Mesenchymal stem cell (in vitro differentiated cells and primary cell): Measurements from ENCODE around the gene PSMB2.

ENCODE experiments used
- DNase-seq: peaks from one replicate; pipeline ENCODE4 v3.0.0-alpha.2; 2013
- H2AFZ ChIP-seq: one replicate; pipeline ENCODE4 v1.6.1; 2013; ENCODE audit warnings: low read depth, mild to moderate bottlenecking, control low read depth, inconsistent platforms, low read length, moderate library complexity
- H2AK5ac ChIP-seq: 2 replicates; pipeline ENCODE4 v1.6.1; 2013; ENCODE audit warnings: low read length, moderate library complexity, mild to moderate bottlenecking, inconsistent platforms; ENCODE audit not compliant: severe bottlenecking
- H2BK120ac ChIP-seq: one replicate; pipeline ENCODE4 v1.6.1; 2013; ENCODE audit warnings: low read depth, mild to moderate bottlenecking, inconsistent platforms, low read length, moderate library complexity
- H2BK12ac ChIP-seq, 2 experiments: one replicate each; pipeline ENCODE4 v1.6.1; 2013; ENCODE audit warnings: inconsistent platforms in 2 of 2, low read length in 2 of 2, mild to moderate bottlenecking in 2 of 2, moderate library complexity in 2 of 2, control low read depth in 1 of 2
- H2BK15ac ChIP-seq: one replicate; pipeline ENCODE4 v1.6.1; 2013; ENCODE audit warnings: mild to moderate bottlenecking, low read depth, inconsistent platforms; ENCODE audit not compliant: poor library complexity, severe bottlenecking
- H2BK5ac ChIP-seq: 2 replicates; pipeline ENCODE4 v1.6.1; 2013; ENCODE audit warnings: low read depth, mild to moderate bottlenecking, low read length, control low read depth, inconsistent platforms; ENCODE audit not compliant: poor library complexity, severe bottlenecking
- H3K14ac ChIP-seq, 2 experiments: one replicate each; pipeline ENCODE4 v1.6.1; 2013; ENCODE audit warnings: inconsistent platforms in 2 of 2, low read length in 2 of 2, control low read depth in 1 of 2, mild to moderate bottlenecking in 1 of 2, moderate library complexity in 1 of 2
- H3K18ac ChIP-seq, 2 experiments: one replicate each; pipeline ENCODE4 v1.6.1; 2013; ENCODE audit warnings: inconsistent platforms in 2 of 2, low read length in 2 of 2, control low read depth in 1 of 2, low read depth in 1 of 2, mild to moderate bottlenecking in 1 of 2
- H3K23ac ChIP-seq, 2 experiments: one replicate each; pipeline ENCODE4 v1.6.1; 2013; ENCODE audit warnings: inconsistent platforms in 2 of 2, low read length in 2 of 2, mild to moderate bottlenecking in 2 of 2, moderate library complexity in 2 of 2, control low read depth in 1 of 2
- H3K27ac ChIP-seq: 2 replicates; pipeline ENCODE4 v1.5.1; 2013; ENCODE audit warnings: mild to moderate bottlenecking, moderate library complexity, low read length, control low read depth, inconsistent platforms; ENCODE audit not compliant: poor library complexity, severe bottlenecking
- H3K27me3 ChIP-seq, 2 experiments: 2 replicates each; pipeline versions ENCODE4 v1.6.1 to v1.7.0; 2013; ENCODE audit warnings: low read length in 2 of 2, mild to moderate bottlenecking in 2 of 2, moderate library complexity in 2 of 2, control low read depth in 1 of 2, inconsistent platforms in 1 of 2; ENCODE audit not compliant: control insufficient read depth in 1 of 2, insufficient read depth in 1 of 2
- H3K36me3 ChIP-seq, 2 experiments: 2 replicates each; pipeline versions ENCODE4 v1.6.1 to v1.7.0; 2013; ENCODE audit warnings: low read length in 2 of 2, control low read depth in 1 of 2, inconsistent platforms in 1 of 2, low read depth in 1 of 2, mild to moderate bottlenecking in 1 of 2; ENCODE audit not compliant: insufficient read depth in 2 of 2, control insufficient read depth in 1 of 2
- H3K4ac ChIP-seq, 2 experiments: one replicate each; pipeline ENCODE4 v1.6.1; 2013; ENCODE audit warnings: inconsistent platforms in 2 of 2, low read length in 2 of 2, mild to moderate bottlenecking in 2 of 2, moderate library complexity in 2 of 2, control low read depth in 1 of 2, low read depth in 1 of 2
- H3K4me1 ChIP-seq: 2 replicates; pipeline ENCODE4 v1.6.1; 2013; ENCODE audit warnings: low read depth, low read length, control low read depth; ENCODE audit not compliant: control insufficient read depth, insufficient read depth
- H3K4me2 ChIP-seq: 2 replicates; pipeline ENCODE4 v1.6.1; 2013; ENCODE audit warnings: low read length, mild to moderate bottlenecking, inconsistent platforms; ENCODE audit not compliant: poor library complexity, severe bottlenecking
- H3K4me3 ChIP-seq, 2 experiments: 2 replicates each; pipeline versions ENCODE4 v1.5.1 to v1.7.0; 2013; ENCODE audit warnings: low read length in 2 of 2, mild to moderate bottlenecking in 2 of 2, control low read depth in 1 of 2, low read depth in 1 of 2; ENCODE audit not compliant: insufficient read depth in 1 of 2
- H3K79me1 ChIP-seq: replicated peaks from 2 replicates; pipeline ENCODE4 v1.6.1; 2013; ENCODE audit warnings: mild to moderate bottlenecking, control low read depth, low read length, inconsistent platforms; ENCODE audit not compliant: poor library complexity, severe bottlenecking
- H3K9ac ChIP-seq: 2 replicates; pipeline ENCODE4 v1.7.0; 2013; ENCODE audit warnings: mild to moderate bottlenecking, low read length, moderate library complexity
- H3K9me3 ChIP-seq: 2 replicates; pipeline ENCODE4 v1.7.0; 2013; ENCODE audit warnings: mild to moderate bottlenecking, low read length; ENCODE audit not compliant: control insufficient read depth
- H4K8ac ChIP-seq: one replicate; pipeline ENCODE4 v1.6.1; 2013; ENCODE audit warnings: inconsistent platforms, mild to moderate bottlenecking, low read length, moderate library complexity
- H4K91ac ChIP-seq: one replicate; pipeline ENCODE4 v1.6.1; 2013; ENCODE audit warnings: mild to moderate bottlenecking, low read length, inconsistent platforms
- WGBS: methylation state at CpG from one replicate; pipeline ENCODE4 v1.1.7; 2013; ENCODE audit warnings: mixed read lengths; 5-methylcytosine and 5-hydroxymethylcytosine counted together

The PSMB2 gene

DNA sequence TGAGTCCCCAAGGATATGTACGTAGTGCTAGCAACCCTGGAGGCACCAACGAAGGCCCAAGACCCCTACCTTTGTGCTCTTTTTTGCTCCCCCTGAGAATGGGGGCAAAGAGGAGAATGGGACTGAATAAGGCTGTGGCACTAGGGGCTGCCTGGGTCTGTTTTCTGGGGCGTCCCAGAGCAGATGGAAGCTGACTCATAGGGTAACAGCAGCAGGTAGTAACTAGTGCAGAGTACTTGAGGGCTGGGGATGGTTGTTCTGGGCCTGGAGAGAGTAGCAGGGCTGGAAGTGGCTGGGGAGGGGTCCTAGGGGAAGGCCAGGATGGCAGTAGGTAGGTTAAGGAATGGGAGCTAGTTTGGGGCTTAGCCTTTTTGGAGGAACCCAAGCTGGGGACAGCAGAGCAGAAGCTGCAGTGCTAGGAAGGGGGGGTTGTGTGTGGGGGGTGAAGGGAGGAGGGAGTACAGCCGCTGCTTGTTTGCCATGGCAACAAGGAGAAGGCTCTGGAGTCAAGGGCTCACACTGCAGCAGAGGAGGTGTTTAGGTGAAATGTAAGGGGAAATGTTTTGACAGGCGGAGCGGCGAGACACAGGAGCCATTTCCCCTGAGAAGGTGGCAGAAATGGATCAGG lies 81.9 kb downstream of the PSMB2 start:
- H3K27me3 ChIP-seq = no peaks in the 10 kb centered on the region
- no peak for DNase-seq

DNA sequence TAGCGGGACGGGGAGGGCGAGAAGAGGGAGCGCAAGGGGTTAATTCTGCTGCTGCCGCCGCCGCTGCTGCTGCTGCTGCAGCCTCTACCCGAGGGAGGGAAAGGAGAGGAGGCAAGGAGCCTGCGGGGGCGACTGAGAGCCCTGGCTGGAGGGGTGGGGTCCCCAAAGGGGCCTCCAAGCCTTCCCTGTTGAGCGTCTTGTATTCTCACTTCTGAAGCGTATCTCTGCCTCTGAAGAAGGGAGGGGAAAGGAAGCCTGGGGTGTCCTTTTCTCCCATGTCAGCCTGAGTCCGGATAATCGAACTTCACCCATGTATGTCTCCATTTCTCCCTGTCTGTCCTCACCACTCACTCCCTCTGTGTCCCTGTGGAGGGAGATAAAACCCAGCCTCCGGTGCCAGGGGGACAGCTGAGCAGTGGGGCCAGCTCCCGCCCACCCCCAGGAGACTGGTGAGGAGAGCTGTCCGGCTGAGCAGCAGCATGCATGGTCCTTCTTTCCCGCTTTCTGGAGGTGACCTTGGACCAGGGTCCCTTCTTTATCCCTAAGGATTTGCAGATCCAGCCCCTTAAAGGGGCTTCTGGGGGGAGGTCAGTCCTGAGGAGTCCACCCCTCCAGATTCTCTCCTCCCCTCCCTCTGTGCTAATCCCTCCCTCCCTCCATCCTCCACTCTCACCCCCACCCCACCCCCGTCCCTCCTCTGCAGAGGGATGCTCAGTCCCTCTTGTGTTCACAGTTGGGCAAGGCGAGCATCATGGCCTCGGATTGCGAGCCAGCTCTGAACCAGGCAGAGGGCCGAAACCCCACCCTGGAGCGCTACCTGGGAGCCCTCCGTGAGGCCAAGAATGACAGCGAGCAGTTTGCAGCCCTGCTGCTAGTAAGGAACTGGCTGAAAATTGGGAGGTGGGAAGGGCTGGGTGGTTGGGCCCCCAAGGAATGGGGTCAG lies 82.7 kb downstream of the PSMB2 start:
- Histone ChIP-seq H3K4ac (no peak overlapping the region), H4K91ac (no peak overlapping the region), H3K27ac (no peak overlapping the region), H3K27me3 (no peaks in the 10 kb centered on the region), H3K14ac (peak overlapping the region in 1 of 2 experiments; percentile 84), H2BK120ac (no peak overlapping the region), H3K23ac (no peak overlapping the region), H3K9me3 (no peaks in the 10 kb centered on the region), H3K4me3 (peak overlapping the region; percentile 75 to 96), H3K18ac (no peak overlapping the region), H3K4me2 (peak overlapping the region; percentile 69), H3K4me1 (peaks cover 26% of the 10 kb centered on the region), H4K8ac (peak overlapping the region; percentile 69), H3K9ac (peak overlapping the region; percentile 96), H3K79me1 (peaks cover 28% of the 10 kb centered on the region), H2AK5ac (no peak overlapping the region), H2BK15ac (no peak overlapping the region), H2BK5ac (no peak overlapping the region), H3K36me3 (peaks cover 35 to 43% of the 10 kb centered on the region in 2 experiments), H2AFZ (no peak overlapping the region), H2BK12ac (no peak overlapping the region)
- WGBS = 28% methylated on average over 25 of the region's 26 CpGs
- DNase-seq = no peak

More for the DNA sequence above, 81.9 kb downstream of the PSMB2 start:
- Histone ChIP-seq H2BK5ac (no peak overlapping the region), H2BK12ac (no peak overlapping the region), H2AFZ (no peak overlapping the region), H3K4ac (no peak overlapping the region), H3K14ac (no peak overlapping the region), H4K8ac (no peak overlapping the region), H2BK120ac (no peak overlapping the region), H3K36me3 (peaks cover 41 to 45% of the 10 kb centered on the region in 2 experiments), H4K91ac (no peak overlapping the region), H3K27ac (no peak overlapping the region), H2AK5ac (no peak overlapping the region), H3K18ac (no peak overlapping the region), H3K4me2 (no peak overlapping the region), H3K4me1 (peaks cover 26% of the 10 kb centered on the region), H2BK15ac (no peak overlapping the region), H3K9me3 (no peaks in the 10 kb centered on the region), H3K9ac (peak overlapping the region; percentile 26), H3K79me1 (peaks cover 30% of the 10 kb centered on the region), H3K4me3 (peak overlapping the region in 1 of 2 experiments; percentile 96), H3K23ac (no peak overlapping the region)
- 88% methylated on average over 7 of the region's 7 CpGs for WGBS

DNA sequence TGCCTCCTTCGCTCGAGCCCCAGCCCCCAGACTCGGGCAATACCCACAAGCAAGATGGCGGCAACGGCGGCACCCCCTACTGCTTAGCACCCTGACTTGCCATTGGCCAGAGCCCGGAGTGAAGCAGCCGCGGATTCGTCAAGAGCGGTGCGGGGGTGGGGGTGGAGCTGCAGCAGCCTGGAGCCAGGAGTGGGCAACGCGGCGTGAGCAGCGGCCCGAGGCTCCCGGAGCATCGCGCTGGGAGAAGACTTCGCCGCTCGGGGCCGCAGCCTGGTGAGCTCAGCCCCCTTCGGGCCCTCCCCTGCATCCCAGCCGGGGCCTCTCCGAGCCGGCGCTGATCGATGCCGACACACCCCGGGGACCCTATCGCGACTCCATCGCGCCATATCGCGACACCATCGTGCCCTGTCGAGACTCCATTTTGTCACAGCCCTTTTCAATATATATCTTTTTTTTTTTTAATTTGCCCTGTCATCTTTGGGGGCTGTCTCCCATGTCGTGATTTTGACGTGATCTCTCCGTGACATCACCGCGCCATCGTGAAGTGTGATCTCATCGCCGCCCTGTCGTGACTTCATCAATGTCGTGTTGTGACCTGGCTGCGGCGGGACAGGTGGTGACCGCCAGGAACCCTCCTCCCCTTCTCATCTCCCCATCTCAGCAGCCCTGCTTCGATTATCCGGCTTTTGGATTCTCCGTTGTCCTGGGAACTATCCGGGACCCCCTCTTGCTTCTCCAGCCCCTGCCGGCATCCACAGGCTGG lies 83.5 kb downstream of the PSMB2 start, which contains the start of gene NCDN:
Gene NCDN, plus strand, starts transcription at position 189 of the 763 bp plus-strand sequence. Its CDS starts 392 bp downstream, at position 581.
- Histone ChIP-seq H2AFZ (peak within 1 kb of the TSS; percentile 94), H3K23ac (peak within 1 kb of the TSS; percentile 90 to 91), H2AK5ac (no peak within 1 kb of the TSS), H3K4me2 (peak within 1 kb of the TSS; percentile 69), H3K9ac (peak within 1 kb of the TSS; percentile 96), H2BK5ac (peak within 1 kb of the TSS; percentile 100), H3K14ac (peak within 1 kb of the TSS in 1 of 2 experiments; percentile 98), H3K4ac (peak within 1 kb of the TSS; percentile 96 to 97), H2BK120ac (peak within 1 kb of the TSS; percentile 100), H3K27me3 (no peaks in the 10 kb centered on the region), H2BK15ac (peak within 1 kb of the TSS; percentile 100), H3K4me3 (peak within 1 kb of the TSS; percentile 75 to 96), H3K27ac (peak within 1 kb of the TSS; percentile 100), H3K4me1 (peaks cover 26% of the 10 kb centered on the region), H3K79me1 (peaks cover 30% of the 10 kb centered on the region), H3K9me3 (no peaks in the 10 kb centered on the region), H3K18ac (peak within 1 kb of the TSS; percentile 100), H4K8ac (peak within 1 kb of the TSS; percentile 100), H3K36me3 (peaks cover 30 to 43% of the 10 kb centered on the region in 2 experiments), H2BK12ac (peak within 1 kb of the TSS; percentile 91 to 92), H4K91ac (peak within 1 kb of the TSS; percentile 99)
- WGBS = under 1% methylated on average over 56 of the region's 58 CpGs
- peak; percentile 98 for DNase-seq
